ENCODE data around the gene ARR3. TPM values are rescaled to one million over a fixed set of nuclear protein-coding genes. Genes with fewer than 3 reads are reported as not detected.
A peak's percentile ranks its signal among the peaks of the same experiment; 100 is the strongest.

The ARR3 gene

GRCh38 chrX:70324326-70324725 lies 56.2 kb downstream of the ARR3 start:
- Histone ChIP-seq H3K27ac (ENCODE audit: low read length, poor library complexity, severe bottlenecking) (no peak overlapping the region), H3K9ac (ENCODE audit: low read length) (no peak overlapping the region), H3K9me3 (ENCODE audit: control insufficient read depth, low read length) (no peaks in the 10 kb centered on the region), H3K36me3 (ENCODE audit: control insufficient read depth in 1 of 2, insufficient read depth in 2 of 2, low read depth in 1 of 2, low read length in 2 of 2) (no peaks in the 10 kb centered on the region), H3K18ac (ENCODE audit: low read depth in 1 of 2, low read length in 2 of 2) (no peak overlapping the region), H3K4me2 (ENCODE audit: low read length, poor library complexity, severe bottlenecking) (no peak overlapping the region), H3K14ac (ENCODE audit: low read length in 2 of 2) (no peak overlapping the region), H2BK120ac (ENCODE audit: low read depth, low read length) (no peak overlapping the region), H3K4me1 (ENCODE audit: control insufficient read depth, insufficient read depth, low read depth, low read length) (no peaks in the 10 kb centered on the region), H3K79me1 (replicated peaks; ENCODE audit: low read length, poor library complexity, severe bottlenecking) (peaks cover 8% of the 10 kb centered on the region), H3K23ac (ENCODE audit: low read length in 2 of 2) (no peak overlapping the region), H2BK5ac (ENCODE audit: low read depth, low read length, poor library complexity, severe bottlenecking) (no peak overlapping the region), H3K4ac (ENCODE audit: low read depth in 1 of 2, low read length in 2 of 2) (no peak overlapping the region), H2AFZ (ENCODE audit: low read depth, low read length) (no peak overlapping the region), H2BK15ac (ENCODE audit: low read depth, poor library complexity, severe bottlenecking) (no peak overlapping the region), H2BK12ac (ENCODE audit: low read length in 2 of 2) (no peak overlapping the region), H4K91ac (ENCODE audit: low read length) (no peak overlapping the region), H3K4me3 (ENCODE audit: insufficient read depth in 1 of 2, low read depth in 1 of 2, low read length in 2 of 2) (no peak overlapping the region), H4K8ac (ENCODE audit: low read length) (no peak overlapping the region), H2AK5ac (ENCODE audit: low read length, severe bottlenecking) (no peak overlapping the region), H3K27me3 (ENCODE audit: control insufficient read depth in 1 of 2, insufficient read depth in 1 of 2, low read length in 2 of 2) (peaks cover 0 to 5% of the 10 kb centered on the region in 2 experiments)
- peak; percentile 11 for DNase-seq
- 38% methylated on average over 1 of the region's 2 CpGs for WGBS

- Histone ChIP-seq H4K91ac (ENCODE audit: low read length) (no peak overlapping the region), H3K27ac (ENCODE audit: low read length, poor library complexity, severe bottlenecking) (no peak overlapping the region), H3K4me2 (ENCODE audit: low read length, poor library complexity, severe bottlenecking) (no peak overlapping the region), H3K27me3 (ENCODE audit: control insufficient read depth in 1 of 2, insufficient read depth in 1 of 2, low read length in 2 of 2) (peaks cover 0 to 11% of the 10 kb centered on the region in 2 experiments), H2BK15ac (ENCODE audit: low read depth, poor library complexity, severe bottlenecking) (no peak overlapping the region), H3K4ac (ENCODE audit: low read depth in 1 of 2, low read length in 2 of 2) (no peak overlapping the region), H3K23ac (ENCODE audit: low read length in 2 of 2) (no peak overlapping the region), H3K9ac (ENCODE audit: low read length) (no peak overlapping the region), H3K36me3 (ENCODE audit: control insufficient read depth in 1 of 2, insufficient read depth in 2 of 2, low read depth in 1 of 2, low read length in 2 of 2) (no peaks in the 10 kb centered on the region), H2BK120ac (ENCODE audit: low read depth, low read length) (no peak overlapping the region), H2AK5ac (ENCODE audit: low read length, severe bottlenecking) (no peak overlapping the region), H2BK5ac (ENCODE audit: low read depth, low read length, poor library complexity, severe bottlenecking) (no peak overlapping the region), H2AFZ (ENCODE audit: low read depth, low read length) (no peak overlapping the region), H3K4me1 (ENCODE audit: control insufficient read depth, insufficient read depth, low read depth, low read length) (no peaks in the 10 kb centered on the region), H4K8ac (ENCODE audit: low read length) (no peak overlapping the region), H3K14ac (ENCODE audit: low read length in 2 of 2) (no peak overlapping the region), H3K18ac (ENCODE audit: low read depth in 1 of 2, low read length in 2 of 2) (no peak overlapping the region), H3K9me3 (ENCODE audit: control insufficient read depth, low read length) (no peaks in the 10 kb centered on the region), H3K79me1 (replicated peaks; ENCODE audit: low read length, poor library complexity, severe bottlenecking) (no peaks in the 10 kb centered on the region), H3K4me3 (ENCODE audit: insufficient read depth in 1 of 2, low read depth in 1 of 2, low read length in 2 of 2) (no peak overlapping the region), H2BK12ac (ENCODE audit: low read length in 2 of 2) (no peak overlapping the region)
- WGBS = no CpG with 5 or more reads among the region's 1 CpG
- DNase-seq = no peak
Observed at GRCh38 chrX:70331161-70331560, 63.0 kb downstream of the ARR3 start.

Small RNA genes within 50 kb of the gene (small RNA-seq; reads per million reads assigned to genes)
- gene RNA5SP507 (ENCODE audit: low read depth) = not detected

Measured in mesenchymal stem cell (in vitro differentiated cells and primary cell).